Activated CD8-positive, alpha-beta memory T cell treated with anti-CD3 and anti-CD28 coated beads, Interleukin-2, amount 50 U/mL, for 4 hours (primary cell): ENCODE results near the gene TWF2.

Experiments
- DNase-seq: peaks from one replicate; pipeline ENCODE4 v3.0.0-alpha.2; 2020

TWF2 gene

GRCh38 chr3:52256622-52257021 is 17.7 kb upstream of the TWF2 start:
- no peak for DNase-seq

- DNase-seq: no peak
These were observed 17.2 kb upstream of the TWF2 start for GRCh38 chr3:52256159-52256558.

GRCh38 chr3:52254608-52255007 is 15.7 kb upstream of the TWF2 start:
- DNase-seq: no peak

GRCh38 chr3:52253314-52254304 is 14.7 kb upstream of the TWF2 start:
- peak; percentile 79 for DNase-seq

GRCh38 chr3:52250122-52250521 is 11.2 kb upstream of the TWF2 start:
- no peak for DNase-seq

- DNase-seq: no peak
These were observed 10.7 kb upstream of the TWF2 start for GRCh38 chr3:52249683-52250082.

- DNase-seq: no peak
These were observed 10.0 kb upstream of the TWF2 start for GRCh38 chr3:52248816-52249547.

GRCh38 chr3:52248165-52248541 is 9.2 kb upstream of the TWF2 start:
- DNase-seq: no peak

GRCh38 chr3:52247409-52248164 is 8.6 kb upstream of the TWF2 start:
- DNase-seq: no peak

- no peak for DNase-seq
These were observed 7.9 kb upstream of the TWF2 start for GRCh38 chr3:52246728-52247408.

- DNase-seq: no peak
These were observed 7.3 kb upstream of the TWF2 start for GRCh38 chr3:52246264-52246620.

- peak; percentile 61 for DNase-seq
These were observed 6.6 kb upstream of the TWF2 start, which contains the start of gene PPM1M for GRCh38 chr3:52245322-52246263. TSS of gene PPM1M (plus strand) at chr3:52245759. CDS start at chr3:52245825, 66 bp downstream.

GRCh38 chr3:52243791-52244628 is 5.1 kb upstream of the TWF2 start:
- no peak for DNase-seq

- no peak for DNase-seq
These were observed 3.1 kb upstream of the TWF2 start for GRCh38 chr3:52242039-52242438.

- DNase-seq: no peak
These were observed 2.0 kb upstream of the TWF2 start for GRCh38 chr3:52240886-52241370.

- DNase-seq: peak; percentile 53
These were observed 1.3 kb upstream of the TWF2 start for GRCh38 chr3:52240059-52240885.

- no peak for DNase-seq
These were observed 681 bp downstream of the TWF2 start for GRCh38 chr3:52238193-52238760.

- DNase-seq: no peak
These were observed 1.2 kb downstream of the TWF2 start for GRCh38 chr3:52237657-52238172.
